Esophagus squamous epithelium (tissue), 5 donors: Measurements from ENCODE around the gene SHISA6. TPM values are rescaled to one million over a fixed set of nuclear protein-coding genes. Genes with fewer than 3 reads are reported as not detected.

Source experiments
- DNase-seq: peaks from one replicate; lab custom pipeline; 2025; lab: John Stamatoyannopoulos, UW
- H3K27ac ChIP-seq, 4 donors: fragments of 200-600 bp; sonication (generic); one replicate each; pipeline ENCODE4 v1.5.1; 2016 to 2019; ENCODE audit warnings: mild to moderate bottlenecking in 1 of 4
- H3K27me3 ChIP-seq, 4 donors: fragments of 200-600 bp; sonication (generic); 1 replicate in 3 of 4; 2 replicates in 1 of 4; pipeline versions ENCODE4 v1.5.1 to v1.6.0; 2017 to 2021; ENCODE audit warnings: antibody characterized with exemption in 1 of 4
- H3K36me3 ChIP-seq, 3 donors: fragments of 200-600 bp; sonication (generic); one replicate each; pipeline ENCODE4 v1.5.1; 2016 to 2019
- H3K4me1 ChIP-seq, 3 donors: fragments of 200-600 bp; sonication (generic); one replicate each; pipeline ENCODE4 v1.5.1; 2017 to 2019
- H3K4me3 ChIP-seq, 4 donors: fragments of 200-600 bp; sonication (generic); 1 replicate in 3 of 4; 2 replicates in 1 of 4; pipeline ENCODE4 v1.5.1; 2016 to 2019; ENCODE audit warnings: mild to moderate bottlenecking in 2 of 4, moderate library complexity in 1 of 4
- H3K9me3 ChIP-seq, 3 donors: fragments of 200-600 bp; sonication (generic); one replicate each; pipeline ENCODE4 v1.5.1; 2016 to 2019
- POLR2A ChIP-seq, 4 donors: fragments of 450-650 bp; IDR thresholded peaks; one replicate each; pipeline ENCODE4 v1.6.1; 2017; ENCODE audit warnings: antibody characterized with exemption in 4 of 4, mild to moderate bottlenecking in 4 of 4, moderate library complexity in 3 of 4
- WGBS, 2 donors: methylation state at CpG; one replicate each; pipeline ENCODE4 v1.1.5; 2018; 5-methylcytosine and 5-hydroxymethylcytosine counted together
- intact Hi-C: fragments of 100-400 bp; cut with DNase I; formaldehyde crosslinking; loops from one replicate; pipeline ENCODE4 v1.15.0; 2022
- total RNA-seq, 4 donors: library from RNA; depleted of rRNA; stranded (reverse); fragments of >200 nt; gene quantifications; one replicate each; pipeline ENCODE4 v1.1.0, GENCODE V29; 2016
- TF ChIP-seq, protein P1 (sequence below), 6 experiments: fragments of 450-650 bp in 4 of 6; fragments of 200-600 bp in 2 of 6; sonication (generic) in 2 of 6; IDR thresholded peaks; one replicate each; pipeline ENCODE4 v1.5.1; 2016 to 2019; ENCODE audit warnings: antibody characterized with exemption in 6 of 6, mild to moderate bottlenecking in 4 of 6, moderate library complexity in 4 of 6
- donor health status: DM: yes; HTN: yes; CAD: no.

Gene SHISA6
- total RNA-seq, 4 donors from 2014 or later, result 0.19 to 1.5 (median 0.71) TPM

- Histone ChIP-seq H3K9me3 (no peaks in the 10 kb centered on the region), H3K36me3 (no peaks in the 10 kb centered on the region), H3K27ac (no peak overlapping the region), H3K4me3 (no peak overlapping the region), H3K4me1 (no peaks in the 10 kb centered on the region), H3K27me3 (no peaks in the 10 kb centered on the region)
- intact Hi-C loops, result no loop called here
- no peak for DNase-seq
- TF ChIP-seq POLR2A (IDR thresholded peaks at IDR 0.05), result no peak
- 17 to 68% methylated on average over 1 to 4 of the region's 6 CpGs for WGBS, 2 donors
These were observed 171.6 kb downstream of the SHISA6 start for GRCh38 chr17:11412654-11413053.

DNA sequence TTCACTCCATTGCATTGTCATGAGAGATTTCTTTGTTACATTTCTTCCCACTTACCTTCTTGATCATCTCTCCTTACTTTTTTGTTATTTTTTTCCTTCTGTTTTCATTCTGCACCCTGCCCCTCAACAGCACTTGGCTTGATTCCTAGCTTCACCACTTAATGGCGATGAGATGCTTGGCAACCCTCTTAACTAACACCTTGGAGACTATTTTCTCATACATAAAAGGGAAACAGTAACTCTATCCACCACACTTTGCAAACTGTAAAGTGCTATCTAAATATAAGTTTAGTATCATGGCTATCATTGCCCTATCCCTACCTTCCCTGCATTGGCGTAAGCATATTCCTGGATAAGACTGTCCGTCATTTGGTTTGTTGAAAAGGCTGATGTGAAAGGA is 177.3 kb downstream of the SHISA6 start:
- no peak overlapping the region for H3K27ac ChIP-seq
- no peak for TF ChIP-seq POLR2A (IDR thresholded peaks at IDR 0.05)
- WGBS, 2 donors, result 84 to 90% methylated on average over 3 of the region's 3 CpGs
- H3K4me3 ChIP-seq, result no peak overlapping the region
- H3K4me1 ChIP-seq, result no peaks in the 10 kb centered on the region
- no peaks in the 10 kb centered on the region for H3K9me3 ChIP-seq
- intact Hi-C loops, result no loop called here
- no peaks in the 10 kb centered on the region for H3K36me3 ChIP-seq
- no peaks in the 10 kb centered on the region for H3K27me3 ChIP-seq
- no peak for DNase-seq

DNA sequence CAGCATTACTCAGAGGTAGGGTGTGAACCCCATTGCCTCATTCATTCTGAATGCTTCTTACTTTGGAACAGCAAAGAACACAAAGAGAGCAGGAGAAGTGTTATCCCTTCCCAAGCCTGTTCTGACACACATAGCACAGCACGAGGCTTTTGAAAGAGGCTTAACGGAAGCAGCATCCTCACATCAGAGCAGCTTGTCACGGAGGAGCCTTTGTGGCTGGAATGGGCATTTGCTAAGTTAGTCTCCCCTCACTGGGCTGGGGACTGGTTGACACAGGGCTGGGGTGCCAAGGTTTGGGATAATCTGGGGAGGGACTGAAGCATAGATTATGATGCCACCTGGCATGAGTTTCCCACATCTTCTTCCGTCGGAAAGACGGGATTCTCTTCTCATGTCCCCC is 189.7 kb downstream of the SHISA6 start:
- DNase-seq, result no peak
- Histone ChIP-seq H3K36me3 (no peaks in the 10 kb centered on the region), H3K4me3 (no peak overlapping the region), H3K27me3 (no peaks in the 10 kb centered on the region), H3K4me1 (no peaks in the 10 kb centered on the region), H3K9me3 (peaks cover 0 to 5% (median 0%) of the 10 kb centered on the region in 3 donors), H3K27ac (no peak overlapping the region)
- intact Hi-C loops, result no loop called here
- TF ChIP-seq POLR2A (IDR thresholded peaks at IDR 0.05), result no peak
- TF ChIP-seq, protein P1, sequence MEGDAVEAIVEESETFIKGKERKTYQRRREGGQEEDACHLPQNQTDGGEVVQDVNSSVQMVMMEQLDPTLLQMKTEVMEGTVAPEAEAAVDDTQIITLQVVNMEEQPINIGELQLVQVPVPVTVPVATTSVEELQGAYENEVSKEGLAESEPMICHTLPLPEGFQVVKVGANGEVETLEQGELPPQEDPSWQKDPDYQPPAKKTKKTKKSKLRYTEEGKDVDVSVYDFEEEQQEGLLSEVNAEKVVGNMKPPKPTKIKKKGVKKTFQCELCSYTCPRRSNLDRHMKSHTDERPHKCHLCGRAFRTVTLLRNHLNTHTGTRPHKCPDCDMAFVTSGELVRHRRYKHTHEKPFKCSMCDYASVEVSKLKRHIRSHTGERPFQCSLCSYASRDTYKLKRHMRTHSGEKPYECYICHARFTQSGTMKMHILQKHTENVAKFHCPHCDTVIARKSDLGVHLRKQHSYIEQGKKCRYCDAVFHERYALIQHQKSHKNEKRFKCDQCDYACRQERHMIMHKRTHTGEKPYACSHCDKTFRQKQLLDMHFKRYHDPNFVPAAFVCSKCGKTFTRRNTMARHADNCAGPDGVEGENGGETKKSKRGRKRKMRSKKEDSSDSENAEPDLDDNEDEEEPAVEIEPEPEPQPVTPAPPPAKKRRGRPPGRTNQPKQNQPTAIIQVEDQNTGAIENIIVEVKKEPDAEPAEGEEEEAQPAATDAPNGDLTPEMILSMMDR (IDR thresholded peaks at IDR 0.05), result no peak
- 83 to 93% methylated on average over 3 of the region's 6 CpGs for WGBS, 2 donors

- DNase-seq, result no peak
- no peaks in the 10 kb centered on the region for H3K9me3 ChIP-seq
- no peaks in the 10 kb centered on the region for H3K27me3 ChIP-seq
- H3K4me3 ChIP-seq, result no peak overlapping the region
- no peak overlapping the region for H3K27ac ChIP-seq
- 61 to 68% methylated on average over 4 of the region's 4 CpGs for WGBS, 2 donors
- no peaks in the 10 kb centered on the region for H3K36me3 ChIP-seq
- intact Hi-C loops, result no loop called here
- no peak for TF ChIP-seq POLR2A (IDR thresholded peaks at IDR 0.05)
- H3K4me1 ChIP-seq, result no peaks in the 10 kb centered on the region
These were observed 197.7 kb downstream of the SHISA6 start for GRCh38 chr17:11438673-11439072.

DNA sequence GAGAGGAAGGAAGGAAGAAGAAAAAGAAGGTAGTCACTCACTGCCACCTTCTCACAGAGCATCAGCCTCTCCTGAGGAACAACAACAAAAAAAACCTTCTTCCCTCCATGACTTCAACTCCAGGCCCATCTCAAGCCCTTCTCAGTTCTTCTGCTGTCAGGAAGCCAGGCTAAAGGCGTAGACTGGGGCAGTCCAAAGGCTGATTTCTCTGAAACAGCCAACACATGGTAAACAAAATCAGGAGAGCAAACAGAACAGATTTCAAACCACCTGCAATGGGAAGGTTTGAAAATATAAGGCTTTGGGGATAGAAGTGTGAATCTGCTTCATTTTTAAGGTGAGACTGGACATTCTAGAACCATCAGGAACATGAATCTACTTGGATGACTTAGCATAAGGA is 200.0 kb downstream of the SHISA6 start:
- Histone ChIP-seq H3K9me3 (no peaks in the 10 kb centered on the region), H3K27me3 (no peaks in the 10 kb centered on the region), H3K4me1 (no peaks in the 10 kb centered on the region), H3K36me3 (no peaks in the 10 kb centered on the region), H3K27ac (no peak overlapping the region), H3K4me3 (no peak overlapping the region)
- intact Hi-C loops, result no loop called here
- DNase-seq, result no peak
- no peak for TF ChIP-seq POLR2A (IDR thresholded peaks at IDR 0.05)
- TF ChIP-seq, protein P1 (IDR thresholded peaks at IDR 0.05), result no peak
- WGBS, 2 donors, result 43 to 67% methylated on average over 1 of the region's 1 CpG

DNA sequence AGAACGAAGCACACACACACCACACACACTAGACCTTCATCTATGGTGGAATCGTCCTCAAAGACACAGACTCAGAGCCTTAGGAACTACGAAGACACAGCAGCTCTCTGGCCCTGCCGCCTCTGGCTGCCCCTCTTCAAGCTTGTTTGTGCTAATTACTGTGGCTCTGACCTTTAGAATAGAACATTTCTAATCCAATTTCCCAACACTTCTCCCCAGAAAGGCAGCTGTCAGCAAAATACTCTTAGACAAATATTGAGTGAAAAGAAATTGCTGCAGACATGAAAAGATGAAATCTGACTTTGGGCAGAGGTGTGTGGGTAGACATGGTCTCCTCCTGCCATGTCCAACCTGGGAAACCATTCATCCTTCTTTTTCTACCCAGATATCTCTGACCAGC is 205.3 kb downstream of the SHISA6 start:
- H3K4me1 ChIP-seq, result no peaks in the 10 kb centered on the region
- no peaks in the 10 kb centered on the region for H3K36me3 ChIP-seq
- H3K27ac ChIP-seq, result no peak overlapping the region
- DNase-seq, result no peak
- no peaks in the 10 kb centered on the region for H3K9me3 ChIP-seq
- no peak for TF ChIP-seq POLR2A (IDR thresholded peaks at IDR 0.05)
- TF ChIP-seq, protein P1 (IDR thresholded peaks at IDR 0.05), result no peak
- no peak overlapping the region for H3K4me3 ChIP-seq
- H3K27me3 ChIP-seq, result no peaks in the 10 kb centered on the region
- intact Hi-C loops, result no loop called here
- 60 to 72% methylated on average over 4 of the region's 4 CpGs for WGBS, 2 donors

- no peaks in the 10 kb centered on the region for H3K27me3 ChIP-seq
These were observed 213.1 kb downstream of the SHISA6 start for GRCh38 chr17:11454096-11454495.

More at GRCh38 chr17:11454096-11454495, 213.1 kb downstream of the SHISA6 start:
- Histone ChIP-seq H3K4me1 (no peaks in the 10 kb centered on the region), H3K36me3 (no peaks in the 10 kb centered on the region), H3K9me3 (no peaks in the 10 kb centered on the region), H3K27ac (no peak overlapping the region), H3K4me3 (no peak overlapping the region)
- 88 to 93% methylated on average over 7 of the region's 7 CpGs for WGBS, 2 donors
- DNase-seq, result no peak
- TF ChIP-seq, protein P1 (IDR thresholded peaks at IDR 0.05), result no peak
- intact Hi-C loops, result no loop called here
